ENCODE data around the gene ARID4B. TPM values are rescaled to one million over a fixed set of nuclear protein-coding genes. Genes with fewer than 3 reads are reported as not detected.

The ARID4B gene
- total RNA-seq, 2 experiments from 2014 or later, result 28.7 to 44.9 TPM

- DNase-seq (ENCODE audit: low spot score), result no peak
- no TSS peak for BruUV-seq (replicated peaks)
- Histone ChIP-seq H3K4me2 (ENCODE audit: low read length) (no peak overlapping the region), H3K27ac (ENCODE audit: low read depth, low read length, poor library complexity, severe bottlenecking) (no peak overlapping the region), H4K20me1 (ENCODE audit: insufficient read depth, low read length) (no peaks in the 10 kb centered on the region), H3K9me2 (ENCODE audit: insufficient read depth, low read length) (no peaks in the 10 kb centered on the region), H3K9me3 (ENCODE audit: low read length) (no peaks in the 10 kb centered on the region), H3K36me3 (ENCODE audit: insufficient read depth, low read length) (peaks cover 78% of the 10 kb centered on the region), H2AFZ (ENCODE audit: low read length) (no peak overlapping the region), H3K79me2 (ENCODE audit: insufficient read depth, low read depth, low read length) (peaks cover 10% of the 10 kb centered on the region), H3K4me3 (ENCODE audit: low read depth, low read length, poor library complexity, severe bottlenecking) (no peak overlapping the region), H3K4me1 (ENCODE audit: insufficient read depth, low read length, poor library complexity, severe bottlenecking) (peaks cover 5% of the 10 kb centered on the region)
- intact Hi-C loops (cut with micrococcal nuclease; ENCODE audit: unreplicated experiment), result no loop called here
- POLR2A ChIA-PET, result interaction anchor here (0.5 kb wide), 1 partner anchor 47 kb away, joined by 3 read pairs; no protein-coding TSS in a partner anchor
- CTCF ChIA-PET (ENCODE audit: unreplicated experiment), result no interaction called here
- TF ChIP-seq EZH2phosphoT487 (IDR thresholded peaks at IDR 0.05; ENCODE audit: borderline replicate concordance, low read depth, low read length), result no peak
- TF ChIP-seq, protein P1, sequence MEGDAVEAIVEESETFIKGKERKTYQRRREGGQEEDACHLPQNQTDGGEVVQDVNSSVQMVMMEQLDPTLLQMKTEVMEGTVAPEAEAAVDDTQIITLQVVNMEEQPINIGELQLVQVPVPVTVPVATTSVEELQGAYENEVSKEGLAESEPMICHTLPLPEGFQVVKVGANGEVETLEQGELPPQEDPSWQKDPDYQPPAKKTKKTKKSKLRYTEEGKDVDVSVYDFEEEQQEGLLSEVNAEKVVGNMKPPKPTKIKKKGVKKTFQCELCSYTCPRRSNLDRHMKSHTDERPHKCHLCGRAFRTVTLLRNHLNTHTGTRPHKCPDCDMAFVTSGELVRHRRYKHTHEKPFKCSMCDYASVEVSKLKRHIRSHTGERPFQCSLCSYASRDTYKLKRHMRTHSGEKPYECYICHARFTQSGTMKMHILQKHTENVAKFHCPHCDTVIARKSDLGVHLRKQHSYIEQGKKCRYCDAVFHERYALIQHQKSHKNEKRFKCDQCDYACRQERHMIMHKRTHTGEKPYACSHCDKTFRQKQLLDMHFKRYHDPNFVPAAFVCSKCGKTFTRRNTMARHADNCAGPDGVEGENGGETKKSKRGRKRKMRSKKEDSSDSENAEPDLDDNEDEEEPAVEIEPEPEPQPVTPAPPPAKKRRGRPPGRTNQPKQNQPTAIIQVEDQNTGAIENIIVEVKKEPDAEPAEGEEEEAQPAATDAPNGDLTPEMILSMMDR (conservative IDR thresholded peaks at IDR 0.05; ENCODE audit: low read length), result no peak
These were observed 194.9 kb downstream of the ARID4B start for GRCh38 chr1:235133086-235133485.

DNA sequence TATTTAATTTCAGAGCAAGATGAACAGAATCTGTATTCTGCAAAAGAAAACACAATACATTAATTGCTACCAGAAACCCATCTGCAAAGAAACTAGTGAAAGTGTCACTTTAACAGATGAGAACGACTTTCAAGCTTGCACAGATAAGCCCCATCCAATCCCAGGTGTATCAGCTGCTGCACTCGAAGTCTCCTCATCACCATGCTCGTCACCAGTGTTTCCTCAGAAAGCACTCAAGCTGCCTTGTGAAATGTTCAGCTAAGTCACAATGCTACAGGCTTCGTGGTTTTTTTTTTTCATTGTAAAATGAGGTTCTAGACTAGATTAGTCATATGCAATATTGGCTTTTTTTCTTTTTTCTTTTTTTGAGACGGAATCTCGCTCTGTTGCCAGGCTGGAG, 196.0 kb downstream of the ARID4B start:
- TF ChIP-seq, protein P1 (conservative IDR thresholded peaks at IDR 0.05; ENCODE audit: low read length), result no peak
- no peak for TF ChIP-seq EZH2phosphoT487 (IDR thresholded peaks at IDR 0.05; ENCODE audit: borderline replicate concordance, low read depth, low read length)
- H4K20me1 ChIP-seq (ENCODE audit: insufficient read depth, low read length), result peaks cover 9% of the 10 kb centered on the region
- H3K79me2 ChIP-seq (ENCODE audit: insufficient read depth, low read depth, low read length), result peaks cover 21% of the 10 kb centered on the region
- H3K36me3 ChIP-seq (ENCODE audit: insufficient read depth, low read length), result peaks cover 77% of the 10 kb centered on the region
- no peak overlapping the region for H3K4me3 ChIP-seq (ENCODE audit: low read depth, low read length, poor library complexity, severe bottlenecking)
- no peaks in the 10 kb centered on the region for H3K9me3 ChIP-seq (ENCODE audit: low read length)
- no peak overlapping the region for H3K27ac ChIP-seq (ENCODE audit: low read depth, low read length, poor library complexity, severe bottlenecking)
- intact Hi-C loops (cut with micrococcal nuclease; ENCODE audit: unreplicated experiment), result no loop called here
- no peak overlapping the region for H3K4me2 ChIP-seq (ENCODE audit: low read length)
- ChIA-PET CTCF (ENCODE audit: unreplicated experiment) (no interaction called here), POLR2A (interaction anchor here (0.6 to 0.7 kb wide), 2 partner anchors 34 to 110 kb away, joined by 3 read pairs; no protein-coding TSS in a partner anchor)
- no peaks in the 10 kb centered on the region for H3K9me2 ChIP-seq (ENCODE audit: insufficient read depth, low read length)
- DNase-seq (ENCODE audit: low spot score), result no peak
- BruUV-seq (replicated peaks), result no TSS peak
- no peak overlapping the region for H2AFZ ChIP-seq (ENCODE audit: low read length)
- H3K4me1 ChIP-seq (ENCODE audit: insufficient read depth, low read length, poor library complexity, severe bottlenecking), result peaks cover 6% of the 10 kb centered on the region

DNA sequence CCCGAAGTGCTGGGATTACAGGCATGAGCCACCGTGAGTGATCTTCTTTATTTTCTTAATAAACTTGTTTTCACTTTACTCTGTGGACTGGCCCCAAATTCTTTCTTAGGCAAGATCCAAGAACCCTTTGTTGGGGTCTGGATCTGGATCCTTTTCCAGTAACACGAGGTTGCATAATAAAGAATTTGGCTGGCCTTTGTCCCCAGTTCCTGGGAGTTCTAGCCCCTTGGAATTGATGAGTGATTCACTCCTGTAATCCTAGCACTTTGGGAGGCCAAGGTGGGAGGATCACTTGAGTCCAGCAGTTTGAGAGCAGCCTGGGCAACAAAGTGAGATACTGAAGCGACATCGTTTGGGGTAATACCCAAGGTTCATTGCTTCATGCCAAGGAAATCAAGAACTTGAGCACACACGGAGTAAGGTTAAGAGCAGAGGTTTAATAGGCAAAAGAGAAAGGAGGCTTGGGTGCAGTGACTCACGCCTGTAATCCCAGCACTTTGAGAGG, 197.2 kb downstream of the ARID4B start:
- Histone ChIP-seq H3K27ac (ENCODE audit: low read depth, low read length, poor library complexity, severe bottlenecking) (no peak overlapping the region), H3K9me3 (ENCODE audit: low read length) (no peaks in the 10 kb centered on the region), H4K20me1 (ENCODE audit: insufficient read depth, low read length) (peaks cover 15% of the 10 kb centered on the region), H3K79me2 (ENCODE audit: insufficient read depth, low read depth, low read length) (peaks cover 33% of the 10 kb centered on the region), H3K4me3 (ENCODE audit: low read depth, low read length, poor library complexity, severe bottlenecking) (no peak overlapping the region), H3K9me2 (ENCODE audit: insufficient read depth, low read length) (no peaks in the 10 kb centered on the region), H2AFZ (ENCODE audit: low read length) (no peak overlapping the region), H3K4me1 (ENCODE audit: insufficient read depth, low read length, poor library complexity, severe bottlenecking) (peaks cover 16% of the 10 kb centered on the region), H3K4me2 (ENCODE audit: low read length) (no peak overlapping the region), H3K36me3 (ENCODE audit: insufficient read depth, low read length) (peaks cover 77% of the 10 kb centered on the region)
- BruUV-seq (replicated peaks), result no TSS peak
- ChIA-PET POLR2A (interaction anchor here (0.9 to 1.2 kb wide), 2 partner anchors 25 to 373 kb away, joined by 7 read pairs; partner anchors contain the start of gene B3GALNT2), CTCF (ENCODE audit: unreplicated experiment) (no interaction called here)
- no peak for TF ChIP-seq EZH2phosphoT487 (IDR thresholded peaks at IDR 0.05; ENCODE audit: borderline replicate concordance, low read depth, low read length)
- TF ChIP-seq, protein P1 (conservative IDR thresholded peaks at IDR 0.05; ENCODE audit: low read length), result no peak
- DNase-seq (ENCODE audit: low spot score), result no peak
- intact Hi-C loops (cut with micrococcal nuclease; ENCODE audit: unreplicated experiment), result no loop called here
